ENCODE results near the gene TMEM141. TPM values are rescaled to one million over a fixed set of nuclear protein-coding genes. Genes with fewer than 3 reads are reported as not detected.

Gene TMEM141
- total and polyA plus RNA-seq, 2 donors (not counting 3 experiments of a cell fraction or from before 2014, with no cell fraction given) = 43.2 to 146 TPM

DNA sequence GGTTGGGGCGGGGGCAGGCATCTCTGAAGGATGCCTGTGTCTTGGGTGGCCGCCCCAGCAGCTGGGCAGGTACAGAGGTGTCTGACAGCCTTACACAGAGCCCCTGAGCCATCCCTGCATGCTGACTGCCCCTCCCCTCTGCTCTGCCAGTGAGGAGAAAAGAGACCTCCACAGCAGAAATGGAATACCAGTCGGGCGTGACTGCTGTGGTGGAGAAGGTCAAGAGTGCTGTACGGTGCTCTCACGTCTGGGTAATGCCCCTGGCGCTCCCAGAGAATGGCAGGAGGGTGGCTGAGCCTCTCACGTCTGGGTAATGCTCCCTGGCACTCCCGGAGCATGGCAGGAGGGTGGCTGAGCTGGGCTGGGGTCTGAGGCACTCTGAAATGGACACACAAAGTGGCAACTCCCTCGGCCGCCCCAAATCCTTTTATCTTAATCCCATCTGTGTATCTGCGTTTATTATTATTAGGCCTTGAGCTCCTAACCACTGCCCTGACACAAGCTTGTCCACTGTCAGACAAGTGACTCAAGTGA is 14.1 kb downstream of the TMEM141 start:
- peaks cover 24% of the 10 kb centered on the region for H3K79me2 ChIP-seq (ENCODE audit: control insufficient read depth, insufficient read depth, low read length)
- no peak for DNase-seq (ENCODE audit: low read depth, low spot score)
- TF ChIP-seq POLR2A (IDR thresholded peaks at IDR 0.05; ENCODE audit: low read depth, low read length) (no peak), JUN (IDR thresholded peaks at IDR 0.05; ENCODE audit: borderline replicate concordance, insufficient read depth, insufficient read length, low read depth) (no peak)
- no peak for FAIRE-seq
- no peak overlapping the region for H3K4me2 ChIP-seq (ENCODE audit: insufficient read depth, low read length)
- no peaks in the 10 kb centered on the region for H3K36me3 ChIP-seq (ENCODE audit: control insufficient read depth in 2 of 2, extremely low read depth in 1 of 2, insufficient read depth in 2 of 2, low read length in 2 of 2)
- H3K4me1 ChIP-seq (ENCODE audit: control insufficient read depth, extremely low read depth, insufficient read depth, low read length) = peaks cover 15% of the 10 kb centered on the region
- intact Hi-C loops (cut with micrococcal nuclease) (loop anchor here (5.0 kb wide), 1 partner anchor 37 kb away; the partner anchor contains the start of gene AJM1), dilution Hi-C loops (cut with MboI; ENCODE audit: extremely low pct_ligation_motif_present, low sequenced_read_pairs) (loop anchor here (25.0 kb wide), 1 partner anchor 132 kb away; the partner anchor contains the start of genes C8G and FBXW5)
- peaks cover 9 to 10% of the 10 kb centered on the region in 2 experiments for H3K27me3 ChIP-seq (ENCODE audit: control insufficient read depth in 2 of 2, insufficient read depth in 2 of 2, low read length in 2 of 2)
- H3K27ac ChIP-seq (ENCODE audit: insufficient read depth, low read depth, low read length) = no peak overlapping the region
- H2AFZ ChIP-seq (ENCODE audit: low read depth, low read length) = no peak overlapping the region
- no peak overlapping the region for H3K9ac ChIP-seq (replicated peaks; ENCODE audit: extremely low read depth, insufficient read depth, low read length)
- BruUV-seq (replicated peaks) = no TSS peak
- H3K9me3 ChIP-seq (replicated peaks; ENCODE audit: control insufficient read depth, insufficient read depth, low read length) = no peaks in the 10 kb centered on the region
- ChIA-PET POLR2A (no interaction called here), CTCF (interaction anchor here (0.7 to 3.7 kb wide), 5 partner anchors 13 to 432 kb away, joined by 3 to 13 read pairs (median 4); partner anchors contain the start of gene AJM1)
- H4K20me1 ChIP-seq (replicated peaks; ENCODE audit: control insufficient read depth, extremely low read depth, insufficient read depth, low read length) = no peaks in the 10 kb centered on the region
- H3K4me3 ChIP-seq (replicated peaks in 1 of 3; ENCODE audit: insufficient read depth in 1 of 3, low read depth in 1 of 3, low read length in 3 of 3) = no peak overlapping the region
- no peaks in the 10 kb centered on the region for H3K9me1 ChIP-seq (replicated peaks; ENCODE audit: control insufficient read depth, extremely low read depth, insufficient read depth, low read length)

- dilution Hi-C loops (cut with MboI; ENCODE audit: extremely low pct_ligation_motif_present, low sequenced_read_pairs) (loop anchor here (25.0 kb wide), 1 partner anchor 131 kb away; the partner anchor contains the start of genes C8G and FBXW5), intact Hi-C loops (cut with micrococcal nuclease) (loop anchor here (5.0 kb wide), 1 partner anchor 36 kb away; the partner anchor contains the start of gene AJM1)
- Histone ChIP-seq H3K4me2 (ENCODE audit: insufficient read depth, low read length) (no peak overlapping the region), H3K4me3 (replicated peaks in 1 of 3; ENCODE audit: insufficient read depth in 1 of 3, low read depth in 1 of 3, low read length in 3 of 3) (no peak overlapping the region), H4K20me1 (replicated peaks; ENCODE audit: control insufficient read depth, extremely low read depth, insufficient read depth, low read length) (no peaks in the 10 kb centered on the region), H3K4me1 (ENCODE audit: control insufficient read depth, extremely low read depth, insufficient read depth, low read length) (peaks cover 15% of the 10 kb centered on the region), H2AFZ (ENCODE audit: low read depth, low read length) (no peak overlapping the region), H3K27me3 (ENCODE audit: control insufficient read depth in 2 of 2, insufficient read depth in 2 of 2, low read length in 2 of 2) (peaks cover 3 to 6% of the 10 kb centered on the region in 2 experiments), H3K36me3 (ENCODE audit: control insufficient read depth in 2 of 2, extremely low read depth in 1 of 2, insufficient read depth in 2 of 2, low read length in 2 of 2) (no peaks in the 10 kb centered on the region), H3K9me3 (replicated peaks; ENCODE audit: control insufficient read depth, insufficient read depth, low read length) (no peaks in the 10 kb centered on the region), H3K9ac (replicated peaks; ENCODE audit: extremely low read depth, insufficient read depth, low read length) (no peak overlapping the region), H3K79me2 (ENCODE audit: control insufficient read depth, insufficient read depth, low read length) (peaks cover 29% of the 10 kb centered on the region), H3K9me1 (replicated peaks; ENCODE audit: control insufficient read depth, extremely low read depth, insufficient read depth, low read length) (no peaks in the 10 kb centered on the region), H3K27ac (ENCODE audit: insufficient read depth, low read depth, low read length) (no peak overlapping the region)
- no TSS peak for BruUV-seq (replicated peaks)
- no peak for DNase-seq (ENCODE audit: low read depth, low spot score)
- FAIRE-seq = no peak
- no peak for TF ChIP-seq CTCF (IDR thresholded peaks at IDR 0.05; ENCODE audit: extremely low read depth in 1 of 2, insufficient read depth in 1 of 2, low read depth in 1 of 2, low read length in 2 of 2)
- no peak for TF ChIP-seq JUN (IDR thresholded peaks at IDR 0.05; ENCODE audit: borderline replicate concordance, insufficient read depth, insufficient read length, low read depth)
- TF ChIP-seq POLR2A (IDR thresholded peaks at IDR 0.05; ENCODE audit: low read depth, low read length) = no peak
- TF ChIP-seq, protein P1, sequence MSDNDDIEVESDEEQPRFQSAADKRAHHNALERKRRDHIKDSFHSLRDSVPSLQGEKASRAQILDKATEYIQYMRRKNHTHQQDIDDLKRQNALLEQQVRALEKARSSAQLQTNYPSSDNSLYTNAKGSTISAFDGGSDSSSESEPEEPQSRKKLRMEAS (IDR thresholded peaks at IDR 0.05; ENCODE audit: insufficient read depth, insufficient read length) = no peak
- no peak for TF ChIP-seq POLR2AphosphoS5 (IDR thresholded peaks at IDR 0.05; ENCODE audit: insufficient read depth, low read depth, low read length)
- TF ChIP-seq GATA2 (IDR thresholded peaks at IDR 0.05; ENCODE audit: insufficient read depth, insufficient read length, low read depth, low read length) = no peak
- TF ChIP-seq FOS (IDR thresholded peaks at IDR 0.05; ENCODE audit: borderline replicate concordance, insufficient read depth, low read length) = no peak
- CTCF ChIA-PET = interaction anchor here (0.7 to 3.7 kb wide), 8 partner anchors 12 to 431 kb away, joined by 3 to 13 read pairs (median 4); partner anchors contain the start of genes AJM1 and TMEM141
- POLR2A ChIA-PET = interaction anchor here (0.7 kb wide), 1 partner anchor 13 kb away, joined by 5 read pairs; no protein-coding TSS in a partner anchor
Observed at GRCh38 chr9:136806067-136806466, 14.9 kb downstream of the TMEM141 start.

All from endothelial cell of umbilical vein (primary cell).